Keratinocyte (primary cell): Measurements from ENCODE around the gene EPHA6. TPM values are rescaled to one million over a fixed set of nuclear protein-coding genes. Genes with fewer than 3 reads are reported as not detected.

Experiments used
- DNase-seq: peaks from one replicate; pipeline ENCODE4 v3.0.0-alpha.2; 2011; ENCODE audit warnings: low read depth, missing footprints, low spot score
- FAIRE-seq: peaks from 2 replicates; lab custom pipeline; 2011; peaks lifted over from hg19 to GRCh38; lab: Jason Lieb, UNC
- H2AFZ ChIP-seq: 2 replicates; pipeline ENCODE4 v1.6.0; 2012; ENCODE audit warnings: low read length, control low read depth, inconsistent platforms; ENCODE audit not compliant: control insufficient read depth
- H3K27ac ChIP-seq: 2 replicates; pipeline ENCODE4 v1.5.1; 2011; ENCODE audit warnings: low read length; ENCODE audit not compliant: control insufficient read depth, insufficient read depth
- H3K27me3 ChIP-seq: 3 replicates; pipeline ENCODE4 v1.6.0; 2011; ENCODE audit warnings: low read length; ENCODE audit not compliant: control insufficient read depth, insufficient read depth; ENCODE audit errors: extremely low read depth
- H3K36me3 ChIP-seq, 2 experiments: 2 replicates in 1 of 2; 3 replicates in 1 of 2; pipeline ENCODE4 v1.5.1; 2011; ENCODE audit warnings: low read length in 2 of 2, mild to moderate bottlenecking in 1 of 2; ENCODE audit not compliant: control insufficient read depth in 2 of 2, insufficient read depth in 2 of 2; ENCODE audit errors: extremely low read depth in 1 of 2
- H3K4me1 ChIP-seq: 3 replicates; pipeline ENCODE4 v1.5.1; 2011; ENCODE audit warnings: low read length; ENCODE audit not compliant: control insufficient read depth, insufficient read depth; ENCODE audit errors: extremely low read depth
- H3K4me2 ChIP-seq: 3 replicates; pipeline ENCODE4 v1.6.0; 2011; ENCODE audit warnings: low read depth, low read length; ENCODE audit not compliant: control insufficient read depth, insufficient read depth; ENCODE audit errors: extremely low read depth
- H3K4me3 ChIP-seq, 3 experiments: fragments of 200-600 bp in 1 of 3; sonication (generic) in 1 of 3; 2 replicates in 2 of 3; 3 replicates in 1 of 3; pipeline ENCODE4 v1.5.1; 2011 to 2016; ENCODE audit warnings: low read length in 3 of 3, mild to moderate bottlenecking in 3 of 3, control low read depth in 2 of 3, inconsistent platforms in 1 of 3, low read depth in 1 of 3, mixed read lengths in 1 of 3, mixed run types in 1 of 3, moderate library complexity in 1 of 3; ENCODE audit not compliant: control insufficient read depth in 2 of 3, insufficient read depth in 2 of 3; ENCODE audit errors: extremely low read depth in 1 of 3
- H3K79me2 ChIP-seq: 2 replicates; pipeline ENCODE4 v1.6.0; 2012; ENCODE audit warnings: low read length; ENCODE audit not compliant: control insufficient read depth, insufficient read depth
- H3K9ac ChIP-seq: 3 replicates; pipeline ENCODE4 v1.6.0; 2011; ENCODE audit warnings: low read length; ENCODE audit not compliant: control insufficient read depth, insufficient read depth; ENCODE audit errors: extremely low read depth
- H3K9me1 ChIP-seq: 3 replicates; pipeline ENCODE4 v1.6.0; 2011; ENCODE audit warnings: low read length; ENCODE audit not compliant: control insufficient read depth, insufficient read depth; ENCODE audit errors: extremely low read depth
- H3K9me3 ChIP-seq: 2 replicates; pipeline ENCODE4 v1.5.1; 2012; ENCODE audit warnings: low read depth, low read length; ENCODE audit not compliant: control insufficient read depth
- H4K20me1 ChIP-seq: 3 replicates; pipeline ENCODE4 v1.6.0; 2011; ENCODE audit warnings: low read length; ENCODE audit not compliant: control insufficient read depth, insufficient read depth; ENCODE audit errors: extremely low read depth
- CTCF ChIP-seq, 3 experiments: IDR thresholded peaks in 1 of 3; conservative IDR thresholded peaks in 1 of 3; optimal IDR thresholded peaks in 1 of 3; 2 replicates in 2 of 3; 3 replicates in 1 of 3; pipeline versions ENCODE3 to v1.5.1; 2011; ENCODE audit warnings: low read length in 3 of 3, mild to moderate bottlenecking in 3 of 3, moderate library complexity in 2 of 3, control low read depth in 1 of 3, inconsistent platforms in 1 of 3; ENCODE audit not compliant: insufficient read depth in 2 of 3; ENCODE audit errors: extremely low read depth in 1 of 3
- EZH2 ChIP-seq: IDR thresholded peaks from one replicate; pipeline ENCODE4 v1.6.1; 2012; ENCODE audit warnings: inconsistent platforms, mild to moderate bottlenecking, low read length, moderate library complexity
- dilution Hi-C: fragments of 300-500 bp; cut with MboI; formaldehyde crosslinking; loops from one replicate; pipeline ENCODE4 v1.7.0; 2020; ENCODE audit warnings: low sequenced_read_pairs; ENCODE audit not compliant: extremely low pct_ligation_motif_present
- polyA plus RNA-seq, 5 experiments: library from polyadenylated mRNA; depleted of rRNA in 3 of 5; stranded (reverse) in 3 of 5; stranded (forward) in 1 of 5; unstranded in 1 of 5; fragments of >200 nt; gene quantifications; 1 replicate in 1 of 5; 2 replicates in 3 of 5; 3 replicates in 1 of 5; pipeline versions ENCODE4 v1.2.1 to v1.2.3, GENCODE V29; 2011 to 2012; ENCODE audit warnings: missing spikeins in 2 of 5, low read depth in 1 of 5, low replicate concordance in 1 of 5

The EPHA6 gene
- polyA plus RNA-seq, 1 donor (not counting 4 experiments of a cell fraction or from before 2014, with no cell fraction given), result not detected

- no peaks in the 10 kb centered on the region for H4K20me1 ChIP-seq
- dilution Hi-C loops, result no loop called here
- no peaks in the 10 kb centered on the region for H3K36me3 ChIP-seq
- no peaks in the 10 kb centered on the region for H3K4me1 ChIP-seq
- no peaks in the 10 kb centered on the region for H3K9me3 ChIP-seq
- no peak for DNase-seq
- H3K9me1 ChIP-seq, result no peaks in the 10 kb centered on the region
- H3K27me3 ChIP-seq, result no peaks in the 10 kb centered on the region
- H3K4me3 ChIP-seq, result no peak overlapping the region
- no peak overlapping the region for H3K9ac ChIP-seq
- no peaks in the 10 kb centered on the region for H3K79me2 ChIP-seq
- no peak overlapping the region for H3K4me2 ChIP-seq
- no peak for FAIRE-seq
- H3K27ac ChIP-seq, result no peak overlapping the region
- TF ChIP-seq CTCF (optimal IDR thresholded peaks at IDR 0.05 in 1 of 3, IDR thresholded peaks at IDR 0.05 in 1 of 3, conservative IDR thresholded peaks at IDR 0.05 in 1 of 3; ENCODE audit: extremely low read depth in 1 of 3, insufficient read depth in 2 of 3, low read length in 3 of 3) (no peak), EZH2 (no peak)
- no peak overlapping the region for H2AFZ ChIP-seq
Measured at GRCh38 chr3:97665896-97666295, 851.5 kb downstream of the EPHA6 start.

GRCh38 chr3:97670952-97671351, 856.6 kb downstream of the EPHA6 start:
- no peak overlapping the region for H3K4me2 ChIP-seq
- no peaks in the 10 kb centered on the region for H3K4me1 ChIP-seq
- no peak overlapping the region for H3K9ac ChIP-seq
- H3K9me3 ChIP-seq, result no peaks in the 10 kb centered on the region
- H3K27ac ChIP-seq, result no peak overlapping the region
- dilution Hi-C loops, result no loop called here
- H2AFZ ChIP-seq, result no peak overlapping the region
- no peaks in the 10 kb centered on the region for H3K27me3 ChIP-seq
- no peaks in the 10 kb centered on the region for H4K20me1 ChIP-seq
- DNase-seq (no peak), FAIRE-seq (no peak)
- no peaks in the 10 kb centered on the region for H3K36me3 ChIP-seq
- no peaks in the 10 kb centered on the region for H3K79me2 ChIP-seq
- H3K9me1 ChIP-seq, result no peaks in the 10 kb centered on the region
- TF ChIP-seq CTCF (optimal IDR thresholded peaks at IDR 0.05 in 1 of 3, IDR thresholded peaks at IDR 0.05 in 1 of 3, conservative IDR thresholded peaks at IDR 0.05 in 1 of 3; ENCODE audit: extremely low read depth in 1 of 3, insufficient read depth in 2 of 3, low read length in 3 of 3) (no peak), EZH2 (no peak)
- H3K4me3 ChIP-seq, result no peak overlapping the region
